A673 (cell line): ENCODE results near the gene PKIB. TPM values are rescaled to one million over a fixed set of nuclear protein-coding genes. Genes with fewer than 3 reads are reported as not detected.

ENCODE experiments used
- BruUV-seq: library from RNA; stranded (reverse); fragments of 400-500 nt; replicated peaks from 2 replicates; lab custom pipeline; 2021; lab: Mats Ljungman, UMichigan
- CTCF ChIA-PET: fragments of 300-600 bp; sonication (Branson Sonifier 250); formaldehyde crosslinking; loops from one replicate; lab custom pipeline; 2022; ENCODE audit warnings: antibody characterized with exemption; lab: Charles Lee
- POLR2A ChIA-PET: fragments of 300-600 bp; sonication (Branson Sonifier 250); formaldehyde crosslinking; loops from one replicate; lab custom pipeline; 2022; ENCODE audit warnings: antibody characterized with exemption; ENCODE audit not compliant: low non-redundant PET; lab: Charles Lee
- DNase-seq: peaks from one replicate; pipeline ENCODE4 v3.0.0-alpha.2; 2015; ENCODE audit warnings: low spot score
- H3K27ac ChIP-seq: fragments of 200-600 bp; sonication (generic); 2 replicates; pipeline ENCODE4 v1.5.1; 2016; ENCODE audit warnings: mixed run types, low read depth, mild to moderate bottlenecking, mixed read lengths, antibody characterized with exemption, low read length; ENCODE audit not compliant: poor library complexity, severe bottlenecking
- H3K27me3 ChIP-seq: fragments of 200-600 bp; sonication (generic); replicated peaks from 2 replicates; pipeline ENCODE4 v1.6.1; 2017; ENCODE audit warnings: mixed run types, low read depth, mild to moderate bottlenecking, mixed read lengths, antibody characterized with exemption, low read length; ENCODE audit not compliant: insufficient read depth, poor library complexity
- H3K36me3 ChIP-seq: fragments of 200-600 bp; sonication (generic); 2 replicates; pipeline ENCODE4 v1.6.1; 2016; ENCODE audit warnings: mixed run types, mild to moderate bottlenecking, mixed read lengths, antibody characterized with exemption, low read length; ENCODE audit not compliant: insufficient read depth, poor library complexity, severe bottlenecking
- H3K4me1 ChIP-seq: fragments of 200-600 bp; sonication (generic); 2 replicates; pipeline ENCODE4 v1.6.1; 2017; ENCODE audit warnings: mixed run types, mild to moderate bottlenecking, mixed read lengths, antibody characterized with exemption, low read length; ENCODE audit not compliant: insufficient read depth, poor library complexity, severe bottlenecking
- H3K4me3 ChIP-seq: fragments of 200-600 bp; sonication (generic); 2 replicates; pipeline ENCODE4 v1.5.1; 2016; ENCODE audit warnings: low read depth, mixed run types, mild to moderate bottlenecking, mixed read lengths, low read length; ENCODE audit not compliant: poor library complexity, severe bottlenecking
- H3K9me3 ChIP-seq: fragments of 200-600 bp; sonication (generic); 2 replicates; pipeline ENCODE4 v1.6.1; 2016; ENCODE audit warnings: mixed run types, low read depth, mild to moderate bottlenecking, mixed read lengths, antibody characterized with exemption, low read length; ENCODE audit not compliant: poor library complexity, severe bottlenecking
- CTCF ChIP-seq: fragments of 300-800, 200-600 bp; sonication (generic); conservative IDR thresholded peaks from 2 replicates; pipeline ENCODE4 v1.5.1; 2017; ENCODE audit warnings: low read depth, mild to moderate bottlenecking, antibody characterized with exemption, low read length, moderate library complexity, mixed read lengths
- EZH2 ChIP-seq: fragments of 200-600 bp; sonication (generic); IDR thresholded peaks from 2 replicates; pipeline ENCODE4 v1.6.1; 2017; ENCODE audit warnings: borderline replicate concordance, low read depth, mild to moderate bottlenecking, mixed read lengths, antibody characterized with exemption, low read length; ENCODE audit not compliant: poor library complexity, severe bottlenecking
- intact Hi-C: fragments of 100-400 bp; cut with micrococcal nuclease; formaldehyde crosslinking; loops from one replicate; pipeline ENCODE4 v1.10.0; 2022; ENCODE audit not compliant: unreplicated experiment
- total RNA-seq: library from RNA; stranded (reverse); gene quantifications from 2 replicates; pipeline ENCODE4 v1.2.3, GENCODE V29; 2021

Gene PKIB
- total RNA-seq, 1 experiment from 2014 or later, result 11.5 TPM

GRCh38 chr6:122628714-122629113 lies 18.5 kb downstream of the PKIB start:
- no peak overlapping the region for H3K4me3 ChIP-seq
- DNase-seq, result no peak
- BruUV-seq, result no TSS peak
- no peak overlapping the region for H3K27ac ChIP-seq
- ChIA-PET POLR2A (interaction anchor here (0.6 kb wide), 1 partner anchor 120 kb away, joined by 3 read pairs; no protein-coding TSS in a partner anchor), CTCF (no interaction called here)
- intact Hi-C loops, result no loop called here
- no peaks in the 10 kb centered on the region for H3K27me3 ChIP-seq
- H3K9me3 ChIP-seq, result no peaks in the 10 kb centered on the region
- no peaks in the 10 kb centered on the region for H3K36me3 ChIP-seq
- no peak for TF ChIP-seq EZH2
- TF ChIP-seq CTCF, result no peak
- H3K4me1 ChIP-seq, result no peaks in the 10 kb centered on the region

- Histone ChIP-seq H3K27ac (no peak overlapping the region), H3K4me1 (no peaks in the 10 kb centered on the region), H3K4me3 (no peak overlapping the region), H3K9me3 (no peaks in the 10 kb centered on the region), H3K27me3 (no peaks in the 10 kb centered on the region), H3K36me3 (no peaks in the 10 kb centered on the region)
- DNase-seq, result no peak
- TF ChIP-seq CTCF (no peak), EZH2 (no peak)
- no TSS peak for BruUV-seq
- ChIA-PET CTCF (no interaction called here), POLR2A (no interaction called here)
- intact Hi-C loops, result no loop called here
Observed at GRCh38 chr6:122631571-122632249, 21.5 kb downstream of the PKIB start.

GRCh38 chr6:122640366-122640765 lies 30.2 kb downstream of the PKIB start:
- Histone ChIP-seq H3K27ac (no peak overlapping the region), H3K4me1 (no peaks in the 10 kb centered on the region), H3K36me3 (no peaks in the 10 kb centered on the region), H3K9me3 (no peaks in the 10 kb centered on the region), H3K27me3 (no peaks in the 10 kb centered on the region), H3K4me3 (no peak overlapping the region)
- intact Hi-C loops, result no loop called here
- CTCF ChIA-PET, result no interaction called here
- DNase-seq, result no peak
- TF ChIP-seq EZH2 (no peak), CTCF (no peak)
- BruUV-seq, result no TSS peak
- POLR2A ChIA-PET, result no interaction called here
